ENCODE data around the gene ISLR2.

Gene ISLR2

GRCh38 chr15:74176262-74177214, 46.2 kb downstream of the ISLR2 start:
- DNase-seq (ENCODE audit: low read depth): no peak

- DNase-seq (ENCODE audit: low read depth): no peak
These were observed 48.1 kb downstream of the ISLR2 start for GRCh38 chr15:74178326-74179100.

DNA sequence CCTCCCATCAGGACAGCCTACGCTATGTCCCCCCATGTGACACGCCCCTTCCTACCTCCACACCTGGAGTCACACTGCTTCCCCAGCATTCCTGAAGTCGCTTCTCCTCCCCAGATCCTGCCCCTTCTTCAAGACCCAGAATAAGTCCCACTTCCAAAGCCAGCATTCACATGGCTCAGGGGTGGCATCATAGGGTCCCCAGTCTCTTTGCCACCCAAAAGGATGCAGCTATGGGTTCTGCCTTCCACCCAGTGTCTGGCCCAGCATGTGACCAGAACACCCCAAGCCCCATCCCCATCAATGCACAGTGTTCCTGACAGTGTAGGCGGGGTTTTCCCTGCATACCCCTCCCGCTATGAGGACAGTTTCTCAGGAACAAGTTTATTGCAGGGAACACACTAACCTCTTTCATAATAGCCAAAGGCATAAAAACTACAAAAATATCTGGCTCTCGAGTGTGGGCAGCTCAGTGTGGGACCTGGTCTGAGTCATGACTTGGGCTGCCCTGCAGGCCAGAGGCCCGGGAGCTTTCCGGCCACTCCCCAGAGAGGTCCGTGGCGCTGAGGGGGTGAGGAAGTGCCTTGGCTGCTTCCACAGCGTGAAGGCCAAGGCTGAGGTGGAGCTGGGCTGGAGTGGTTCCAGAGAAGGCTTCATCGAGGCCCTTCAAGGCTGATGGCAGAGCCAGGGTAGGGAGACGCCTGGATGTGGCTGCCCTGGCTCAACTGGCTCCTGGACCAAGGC, 48.9 kb downstream of the ISLR2 start:
- peak; percentile 71 for DNase-seq (ENCODE audit: low read depth)

DNA sequence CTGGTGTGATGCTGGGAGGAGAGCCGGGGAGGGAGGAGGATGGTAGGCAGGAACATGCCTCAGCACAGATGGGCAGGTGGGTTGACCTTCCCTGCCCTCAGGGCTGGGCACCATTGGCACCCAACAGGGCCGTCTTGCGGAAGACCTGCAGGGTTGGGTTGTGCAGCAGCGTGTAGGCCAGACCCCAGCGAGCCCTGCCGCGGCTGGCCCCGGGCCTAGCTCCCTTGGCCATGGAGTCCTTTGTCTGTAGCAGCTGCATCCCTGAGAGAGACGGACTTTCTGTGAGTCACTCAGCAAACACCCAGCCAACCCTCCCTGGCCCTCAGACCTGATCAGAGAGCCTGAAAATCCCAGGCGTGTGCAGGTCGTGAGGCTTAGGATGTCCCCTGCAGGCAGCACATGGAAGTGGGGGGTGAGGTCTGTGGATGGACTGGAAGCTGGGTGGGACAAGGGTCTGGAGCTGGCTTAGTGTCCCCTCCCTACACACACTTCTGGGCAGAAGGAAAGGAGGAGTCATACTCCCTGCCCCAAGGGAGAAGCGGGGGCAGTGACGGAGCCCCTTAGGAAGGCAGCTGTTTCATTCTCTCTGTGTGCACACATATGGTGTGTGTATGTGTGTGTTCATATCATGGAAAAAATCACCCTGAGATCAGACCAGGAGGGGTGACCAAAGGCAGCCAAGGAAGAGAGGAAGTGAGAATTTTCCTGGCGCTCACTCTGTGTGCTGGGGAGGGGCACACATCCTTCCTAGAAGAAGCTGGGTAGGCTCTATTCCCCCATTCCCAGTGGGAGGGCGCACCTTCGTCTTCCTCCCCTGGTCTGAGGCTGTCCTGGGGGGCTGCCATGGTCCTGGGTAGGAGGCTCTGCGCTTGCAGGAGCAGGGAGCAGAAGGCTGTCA, 49.8 kb downstream of the ISLR2 start:
- DNase-seq (ENCODE audit: low read depth): no peak

- no peak for DNase-seq (ENCODE audit: low read depth)
These were observed 50.7 kb downstream of the ISLR2 start for GRCh38 chr15:74180881-74181602.

DNA sequence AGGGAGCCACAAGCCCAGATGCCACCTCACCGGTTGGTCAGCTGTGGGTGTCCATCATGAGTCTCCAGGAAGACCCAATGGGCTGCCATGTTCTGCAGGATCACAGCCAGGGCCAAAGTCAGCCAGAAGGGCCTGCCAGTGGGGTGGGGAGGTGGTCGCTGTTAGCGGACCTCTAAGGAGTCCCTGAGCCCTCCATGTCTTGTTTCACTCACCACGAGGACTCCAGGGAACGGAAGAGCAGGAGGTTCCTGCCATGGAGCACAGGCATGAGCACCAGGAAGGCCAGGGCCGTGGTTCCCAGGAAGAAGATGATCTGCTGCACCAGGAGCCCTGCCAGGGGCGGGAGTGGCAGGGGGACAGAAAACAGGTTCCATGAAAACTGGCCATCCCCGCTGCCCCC, 51.7 kb downstream of the ISLR2 start:
- no peak for DNase-seq (ENCODE audit: low read depth)

- no peak for DNase-seq (ENCODE audit: low read depth)
These were observed 54.3 kb downstream of the ISLR2 start for GRCh38 chr15:74184582-74185091.

DNA sequence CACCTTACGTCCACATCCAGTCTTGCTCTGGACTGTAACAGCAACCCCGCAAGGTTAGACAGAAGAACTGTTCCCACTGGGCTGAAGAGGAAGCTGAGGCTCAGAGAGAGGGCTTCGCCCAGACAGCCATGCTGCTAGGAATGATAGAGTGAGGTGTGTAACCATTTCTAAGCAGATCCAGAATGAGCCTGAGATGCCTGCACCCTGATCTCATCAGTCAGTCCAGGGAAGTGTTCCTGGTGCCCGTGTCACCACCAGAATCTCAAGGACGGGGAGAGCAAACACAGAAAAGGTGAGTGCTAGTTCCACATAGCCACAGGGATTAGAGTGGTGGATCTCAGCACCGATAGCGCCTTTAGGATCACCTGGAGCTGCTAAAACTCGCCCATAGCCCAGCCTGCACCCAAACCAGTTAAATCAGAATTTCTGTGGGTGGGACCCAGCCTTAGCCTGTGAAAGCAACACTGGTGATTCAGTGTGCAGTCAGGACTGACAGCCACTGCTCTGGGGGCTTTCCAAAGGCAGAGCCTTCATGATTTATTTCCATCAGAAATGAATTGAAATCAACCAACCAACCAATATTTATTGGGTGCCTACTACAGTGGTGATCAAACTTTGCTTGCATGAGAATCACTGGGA, 55.4 kb downstream of the ISLR2 start:
- no peak for DNase-seq (ENCODE audit: low read depth)
